ENCODE results near the gene MORF4L2.

DNA sequence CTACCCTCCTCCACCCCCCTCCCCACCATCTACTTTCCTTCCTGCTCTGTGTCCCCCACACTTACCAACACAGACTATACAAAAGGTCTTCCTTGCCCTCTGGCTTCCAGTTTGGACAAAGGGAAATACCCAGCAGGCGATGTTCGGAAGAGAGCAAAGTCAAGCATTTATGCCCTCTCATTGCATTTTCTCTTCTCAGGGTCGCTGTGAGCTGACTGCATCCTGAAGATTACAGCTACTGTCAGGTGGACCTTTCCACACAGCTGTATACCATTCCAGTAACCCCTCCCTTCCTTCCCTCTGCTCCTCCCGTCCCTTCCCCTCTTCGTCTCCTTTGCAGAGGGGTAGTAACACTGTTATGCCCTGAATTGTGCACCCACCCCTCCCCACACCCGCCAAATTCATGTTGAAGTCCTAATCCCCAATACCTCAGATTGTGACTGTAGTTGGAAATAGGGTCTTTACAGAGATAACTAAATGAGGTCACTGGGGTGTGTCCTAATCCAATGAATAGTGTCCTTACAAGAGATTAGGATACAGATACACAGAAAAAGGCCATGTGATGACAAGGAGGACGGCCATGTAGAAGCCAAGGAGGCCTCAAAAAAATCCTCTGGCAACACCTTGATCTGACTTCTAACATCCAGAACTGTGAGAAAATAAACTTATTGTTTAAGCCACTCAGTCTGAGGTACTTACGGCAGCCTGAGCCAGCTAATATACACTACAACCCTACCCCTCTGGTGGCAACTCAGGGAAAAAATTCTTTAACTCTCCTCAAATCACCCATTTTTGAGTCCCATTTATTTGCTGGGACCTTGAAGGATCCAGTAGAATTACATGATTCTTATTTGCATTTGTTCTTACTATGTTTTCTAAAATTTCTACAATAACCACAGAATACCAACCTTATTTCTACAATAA, 11.7 kb downstream of the MORF4L2 start:
- TF ChIP-seq, protein P1, sequence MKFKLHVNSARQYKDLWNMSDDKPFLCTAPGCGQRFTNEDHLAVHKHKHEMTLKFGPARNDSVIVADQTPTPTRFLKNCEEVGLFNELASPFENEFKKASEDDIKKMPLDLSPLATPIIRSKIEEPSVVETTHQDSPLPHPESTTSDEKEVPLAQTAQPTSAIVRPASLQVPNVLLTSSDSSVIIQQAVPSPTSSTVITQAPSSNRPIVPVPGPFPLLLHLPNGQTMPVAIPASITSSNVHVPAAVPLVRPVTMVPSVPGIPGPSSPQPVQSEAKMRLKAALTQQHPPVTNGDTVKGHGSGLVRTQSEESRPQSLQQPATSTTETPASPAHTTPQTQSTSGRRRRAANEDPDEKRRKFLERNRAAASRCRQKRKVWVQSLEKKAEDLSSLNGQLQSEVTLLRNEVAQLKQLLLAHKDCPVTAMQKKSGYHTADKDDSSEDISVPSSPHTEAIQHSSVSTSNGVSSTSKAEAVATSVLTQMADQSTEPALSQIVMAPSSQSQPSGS (IDR thresholded peaks at IDR 0.05; ENCODE audit: low read length): no peak
- TF ChIP-seq POLR2A (IDR thresholded peaks at IDR 0.05; ENCODE audit: control extremely low read depth in 1 of 2, low read depth in 2 of 2, low read length in 2 of 2): no peak
- TF ChIP-seq EP300 (IDR thresholded peaks at IDR 0.05; ENCODE audit: borderline replicate concordance in 1 of 2, low read depth in 2 of 2, low read length in 2 of 2): no peak
- peak in 1 of 3 experiments; percentile 10; a peak in 1 of 4 replicates for TF ChIP-seq CTCF (IDR thresholded peaks at IDR 0.05; ENCODE audit: control extremely low read depth in 1 of 3, insufficient read depth in 1 of 3, low read depth in 1 of 3, low read length in 3 of 3)
- TF ChIP-seq JUN (IDR thresholded peaks at IDR 0.05; ENCODE audit: low read depth, low read length): no peak
- TF ChIP-seq POLR2AphosphoS5 (IDR thresholded peaks at IDR 0.05; ENCODE audit: low read depth, low read length): peak; percentile 15; the same call in 1 of the 2 replicates
- TF ChIP-seq RAD21 (IDR thresholded peaks at IDR 0.05 in 1 of 2, conservative IDR thresholded peaks at IDR 0.05 in 1 of 2; ENCODE audit: low read depth in 2 of 2, low read length in 2 of 2): peak in 1 of 2 experiments; percentile 19; a peak in 1 of 4 replicates
